ENCODE results near the gene LPCAT2.

- TF ChIP-seq CTCF (IDR thresholded peaks at IDR 0.05) (no peak), POLR2A (IDR thresholded peaks at IDR 0.05) (no peak)
Measured at GRCh38 chr16:55565086-55565485, 56.2 kb downstream of the LPCAT2 start.

Measured in Peyer's patch (tissue), 4 donors.